Natural killer cell (primary cell): ENCODE measurements around the gene MRPL14. TPM values are rescaled to one million over a fixed set of nuclear protein-coding genes. Genes with fewer than 3 reads are reported as not detected.

Experiments
- ATAC-seq, 3 donors: fragments of 150-1000 bp in 2 of 3; fragments of 200-7000 bp in 1 of 3; cut with Tn5 transposase; 1 replicate in 1 of 3; 2 replicates in 2 of 3; pipeline ENCODE4 v1.10.0; 2021; ENCODE audit warnings: mild to moderate bottlenecking in 2 of 3, moderate library complexity in 2 of 3
- DNase-seq, 2 donors: peaks; one replicate each; pipeline versions ENCODE4 v3.0.0 to v3.0.0-alpha.2; 2013 to 2021; ENCODE audit warnings: mixed read lengths in 1 of 2
- H3K27ac ChIP-seq: one replicate; pipeline ENCODE4 v1.5.1; 2013; ENCODE audit warnings: mild to moderate bottlenecking, low read length
- H3K27me3 ChIP-seq: one replicate; pipeline ENCODE4 v1.6.1; 2013; ENCODE audit warnings: low read length; ENCODE audit not compliant: control insufficient read depth, insufficient read depth
- H3K36me3 ChIP-seq: one replicate; pipeline ENCODE4 v1.6.1; 2013; ENCODE audit warnings: low read length; ENCODE audit not compliant: control insufficient read depth, insufficient read depth
- H3K4me1 ChIP-seq: one replicate; pipeline ENCODE4 v1.6.1; 2013; ENCODE audit warnings: low read length; ENCODE audit not compliant: control insufficient read depth, insufficient read depth
- H3K4me3 ChIP-seq: one replicate; pipeline ENCODE4 v1.5.1; 2013; ENCODE audit warnings: low read length
- H3K9me3 ChIP-seq: one replicate; pipeline ENCODE4 v1.6.1; 2013; ENCODE audit warnings: low read length; ENCODE audit not compliant: control insufficient read depth, insufficient read depth
- H3K27ac Mint-ChIP-seq, 2 donors: one replicate each; pipeline ENCODE4 v1.8.0; 2022; ENCODE audit warnings: mild to moderate bottlenecking in 2 of 2, mixed read lengths in 2 of 2, moderate library complexity in 1 of 2
- H3K27me3 Mint-ChIP-seq, 2 donors: one replicate each; pipeline ENCODE4 v1.8.0; 2022; ENCODE audit warnings: low read depth in 2 of 2, mixed read lengths in 2 of 2
- H3K36me3 Mint-ChIP-seq: one replicate; pipeline ENCODE4 v1.8.0; 2022; ENCODE audit warnings: mixed read lengths
- H3K4me1 Mint-ChIP-seq, 2 donors: one replicate each; pipeline ENCODE4 v1.8.0; 2022; ENCODE audit warnings: mixed read lengths in 2 of 2
- H3K4me3 Mint-ChIP-seq: one replicate; pipeline ENCODE4 v1.8.0; 2022; ENCODE audit warnings: mild to moderate bottlenecking, moderate library complexity, mixed read lengths
- H3K9me3 Mint-ChIP-seq, 2 donors: one replicate each; pipeline ENCODE4 v1.8.0; 2022; ENCODE audit warnings: mixed read lengths in 2 of 2
- WGBS: methylation state at CpG from one replicate; pipeline ENCODE4 v1.1.7; 2013; ENCODE audit warnings: missing lambda C conversion rate; ENCODE audit not compliant: insufficient coverage; 5-methylcytosine and 5-hydroxymethylcytosine counted together
- intact Hi-C: fragments of 100-400 bp; cut with micrococcal nuclease; formaldehyde crosslinking; loops from one replicate; pipeline ENCODE4 v1.14.2; 2022
- total RNA-seq, 4 donors: library from RNA; stranded (reverse); fragments of 120-200 nt in 1 of 4; gene quantifications; one replicate each; pipeline versions ENCODE4 v1.2.3 to v1.2.4, GENCODE V29; 2013 to 2022
- TF ChIP-seq, protein P1 (sequence below): fragments of 200-600 bp; IDR thresholded peaks from one replicate; pipeline ENCODE4 v1.8.0; 2022; ENCODE audit warnings: antibody characterized with exemption

Gene MRPL14
- total RNA-seq, 3 donors from 2014 or later (not counting 1 experiment from before 2014, with no cell fraction given), result 14.9 to 16.2 (median 16.0) TPM

DNA sequence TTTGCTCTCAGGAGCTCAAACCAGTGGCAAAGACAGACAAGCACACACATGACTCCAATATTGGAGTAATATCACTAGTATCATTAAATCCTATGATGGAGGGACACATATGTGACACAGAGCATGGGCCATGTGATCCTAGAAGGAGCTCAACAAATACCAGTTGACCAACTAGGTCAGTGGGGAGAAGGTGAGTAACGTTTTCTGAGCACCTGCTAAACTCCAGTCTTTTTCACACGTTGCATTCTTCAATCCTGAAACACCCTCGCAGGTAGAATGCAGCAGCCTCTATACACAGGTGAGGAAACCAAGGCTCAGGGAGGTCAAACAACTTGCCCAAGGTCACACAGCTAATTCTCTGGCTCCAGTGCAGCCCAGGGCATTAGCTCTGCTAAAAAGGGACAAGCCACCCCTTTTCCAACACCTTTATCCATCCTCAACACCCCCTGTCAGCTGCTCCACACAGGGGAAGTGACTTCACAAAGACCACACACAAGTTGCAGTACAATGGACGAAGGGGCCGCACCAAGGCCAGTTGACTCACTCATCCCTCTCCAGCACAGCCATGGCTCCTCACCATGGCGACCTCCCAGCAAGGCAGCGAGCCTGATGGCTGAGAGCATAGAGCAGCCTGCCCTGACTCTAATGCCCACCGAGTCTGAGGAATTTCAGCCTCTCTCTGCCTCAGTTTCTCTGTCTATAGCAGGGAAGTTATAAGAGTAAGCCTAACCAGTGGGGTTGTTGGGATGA lies 35.8 kb upstream of the MRPL14 start:
- H3K4me1 Mint-ChIP-seq, result no peaks in the 10 kb centered on the region
- no peaks in the 10 kb centered on the region for H3K9me3 Mint-ChIP-seq
- intact Hi-C loops, result no loop called here
- Histone ChIP-seq H3K27me3 (no peaks in the 10 kb centered on the region), H3K4me1 (no peaks in the 10 kb centered on the region), H3K27ac (no peak overlapping the region), H3K4me3 (no peak overlapping the region), H3K36me3 (no peaks in the 10 kb centered on the region), H3K9me3 (no peaks in the 10 kb centered on the region)
- no peak overlapping the region for H3K27ac Mint-ChIP-seq
- ATAC-seq (no peak), DNase-seq (no peak)
- H3K36me3 Mint-ChIP-seq, result no peaks in the 10 kb centered on the region
- H3K27me3 Mint-ChIP-seq, result peaks cover 19 to 30% of the 10 kb centered on the region in 2 donors
- 83% methylated on average over 8 of the region's 8 CpGs for WGBS
- TF ChIP-seq, protein P1, sequence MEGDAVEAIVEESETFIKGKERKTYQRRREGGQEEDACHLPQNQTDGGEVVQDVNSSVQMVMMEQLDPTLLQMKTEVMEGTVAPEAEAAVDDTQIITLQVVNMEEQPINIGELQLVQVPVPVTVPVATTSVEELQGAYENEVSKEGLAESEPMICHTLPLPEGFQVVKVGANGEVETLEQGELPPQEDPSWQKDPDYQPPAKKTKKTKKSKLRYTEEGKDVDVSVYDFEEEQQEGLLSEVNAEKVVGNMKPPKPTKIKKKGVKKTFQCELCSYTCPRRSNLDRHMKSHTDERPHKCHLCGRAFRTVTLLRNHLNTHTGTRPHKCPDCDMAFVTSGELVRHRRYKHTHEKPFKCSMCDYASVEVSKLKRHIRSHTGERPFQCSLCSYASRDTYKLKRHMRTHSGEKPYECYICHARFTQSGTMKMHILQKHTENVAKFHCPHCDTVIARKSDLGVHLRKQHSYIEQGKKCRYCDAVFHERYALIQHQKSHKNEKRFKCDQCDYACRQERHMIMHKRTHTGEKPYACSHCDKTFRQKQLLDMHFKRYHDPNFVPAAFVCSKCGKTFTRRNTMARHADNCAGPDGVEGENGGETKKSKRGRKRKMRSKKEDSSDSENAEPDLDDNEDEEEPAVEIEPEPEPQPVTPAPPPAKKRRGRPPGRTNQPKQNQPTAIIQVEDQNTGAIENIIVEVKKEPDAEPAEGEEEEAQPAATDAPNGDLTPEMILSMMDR, result no peak
- H3K4me3 Mint-ChIP-seq, result no peak overlapping the region

DNA sequence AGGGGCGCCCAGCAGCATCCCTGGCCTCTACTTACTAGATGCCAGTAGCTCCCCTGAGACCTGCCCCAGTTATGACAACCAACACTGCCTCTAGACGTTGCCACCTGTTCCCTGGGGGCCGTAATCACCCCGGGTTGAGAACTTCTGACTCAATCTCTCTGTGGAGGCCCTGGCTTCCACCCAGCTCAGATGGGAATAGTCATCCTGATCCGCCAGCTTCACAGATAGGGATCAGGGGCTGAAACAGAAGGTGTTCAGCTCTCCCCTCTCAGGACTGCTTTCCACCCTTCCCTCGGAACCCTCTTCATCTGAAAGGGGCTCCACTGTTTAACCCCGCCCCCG lies 34.7 kb upstream of the MRPL14 start:
- no peaks in the 10 kb centered on the region for H3K36me3 ChIP-seq
- WGBS, result 78% methylated on average over 8 of the region's 8 CpGs
- no peak overlapping the region for H3K4me3 Mint-ChIP-seq
- intact Hi-C loops, result no loop called here
- TF ChIP-seq, protein P1, result no peak
- DNase-seq (no peak), ATAC-seq (no peak)
- H3K36me3 Mint-ChIP-seq, result no peaks in the 10 kb centered on the region
- H3K9me3 ChIP-seq, result no peaks in the 10 kb centered on the region
- no peak overlapping the region for H3K4me3 ChIP-seq
- H3K9me3 Mint-ChIP-seq, result no peaks in the 10 kb centered on the region
- H3K4me1 ChIP-seq, result no peaks in the 10 kb centered on the region
- no peaks in the 10 kb centered on the region for H3K4me1 Mint-ChIP-seq
- peaks cover 19 to 30% of the 10 kb centered on the region in 2 donors for H3K27me3 Mint-ChIP-seq
- no peak overlapping the region for H3K27ac ChIP-seq
- H3K27ac Mint-ChIP-seq, result no peak overlapping the region
- no peaks in the 10 kb centered on the region for H3K27me3 ChIP-seq

DNA sequence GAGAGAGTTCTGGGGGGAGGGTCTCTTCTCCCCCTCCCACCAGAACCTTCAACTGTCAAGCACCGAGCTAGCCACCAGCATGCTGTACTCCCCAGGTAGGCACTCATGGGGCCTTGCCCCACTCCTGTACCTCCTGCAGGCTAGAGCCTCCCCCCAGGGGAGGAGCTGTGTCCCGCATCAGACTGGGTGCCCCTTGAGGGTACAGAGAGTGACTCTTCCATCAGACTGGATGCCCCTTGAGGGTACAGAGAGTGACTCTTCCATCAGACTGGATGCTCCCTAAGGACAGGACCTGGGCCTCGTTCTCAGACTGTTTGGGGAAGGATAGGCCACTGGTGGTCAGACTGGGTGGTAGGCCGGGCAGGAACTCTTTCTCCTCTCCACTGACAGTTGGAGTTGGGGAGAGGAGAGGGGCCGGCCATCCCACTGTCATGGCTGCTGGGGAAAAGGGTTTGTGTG lies 31.5 kb upstream of the MRPL14 start, which contains the start of gene CAPN11:
Gene CAPN11 (plus strand): TSS at position 51 of the 459 bp plus-strand sequence. CDS start 29 bp downstream, at position 80.
- Mint-ChIP-seq H3K4me3 (no peak within 1 kb of the TSS), H3K27me3 (peaks cover 2 to 10% of the 10 kb centered on the region in 2 donors), H3K9me3 (no peaks in the 10 kb centered on the region), H3K36me3 (no peaks in the 10 kb centered on the region), H3K4me1 (no peaks in the 10 kb centered on the region), H3K27ac (no peak within 1 kb of the TSS)
- H3K9me3 ChIP-seq, result no peaks in the 10 kb centered on the region
- ATAC-seq, result no peak
- H3K27ac ChIP-seq, result no peak within 1 kb of the TSS
- no peak for DNase-seq
- 70% methylated on average over 5 of the region's 5 CpGs for WGBS
- H3K36me3 ChIP-seq, result no peaks in the 10 kb centered on the region
- no peak within 1 kb of the TSS for H3K4me3 ChIP-seq
- TF ChIP-seq, protein P1, result no peak
- intact Hi-C loops, result no loop called here
- H3K27me3 ChIP-seq, result no peaks in the 10 kb centered on the region
- H3K4me1 ChIP-seq, result no peaks in the 10 kb centered on the region

DNA sequence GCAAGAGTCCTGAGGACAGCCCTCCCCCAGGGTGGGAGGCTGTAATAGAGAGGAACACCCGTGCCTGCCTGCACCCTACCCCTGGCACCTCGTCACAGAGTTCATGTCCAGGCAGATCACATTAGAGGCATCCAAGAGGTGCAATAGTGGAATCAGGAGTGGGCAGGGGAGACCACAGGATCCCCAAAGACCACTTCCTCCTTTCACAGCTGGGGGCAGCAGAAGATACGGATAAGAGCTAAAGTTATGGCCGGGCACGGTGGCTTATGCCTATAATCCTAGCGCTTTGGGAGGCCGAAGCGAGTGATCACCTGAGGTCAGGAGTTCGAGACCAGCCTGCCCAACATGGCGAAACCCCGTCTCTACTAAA lies 29.9 kb upstream of the MRPL14 start:
- Mint-ChIP-seq H3K27ac (no peak overlapping the region), H3K4me3 (no peak overlapping the region), H3K27me3 (no peaks in the 10 kb centered on the region), H3K4me1 (no peaks in the 10 kb centered on the region), H3K9me3 (no peaks in the 10 kb centered on the region), H3K36me3 (no peaks in the 10 kb centered on the region)
- H3K4me1 ChIP-seq, result no peaks in the 10 kb centered on the region
- intact Hi-C loops, result no loop called here
- WGBS, result 84% methylated on average over 9 of the region's 11 CpGs
- H3K27ac ChIP-seq, result no peak overlapping the region
- H3K9me3 ChIP-seq, result no peaks in the 10 kb centered on the region
- DNase-seq (no peak), ATAC-seq (no peak)
- TF ChIP-seq, protein P1, result no peak
- H3K4me3 ChIP-seq, result no peak overlapping the region
- no peaks in the 10 kb centered on the region for H3K27me3 ChIP-seq
- no peaks in the 10 kb centered on the region for H3K36me3 ChIP-seq
